ENCODE measurements around the gene CHD3.

- TF ChIP-seq EZH2 (IDR thresholded peaks at IDR 0.05; ENCODE audit: borderline replicate concordance, low read length) (no peak), CTCF (conservative IDR thresholded peaks at IDR 0.05 in 1 of 2, IDR thresholded peaks at IDR 0.05 in 1 of 2; ENCODE audit: extremely low read depth in 1 of 2, insufficient read depth in 1 of 2, low read depth in 1 of 2, low read length in 2 of 2) (no peak)
Measured at GRCh38 chr17:7911116-7911515, 22.5 kb downstream of the CHD3 start.
